Inferior parietal cortex (tissue), 1 donor: Measurements from ENCODE around the gene UNC50.

Experiments used
- DNase-seq: peaks from one replicate; pipeline ENCODE4 v3.0.0-alpha.2; 2016; ENCODE audit errors: extremely low spot score

The UNC50 gene

DNA sequence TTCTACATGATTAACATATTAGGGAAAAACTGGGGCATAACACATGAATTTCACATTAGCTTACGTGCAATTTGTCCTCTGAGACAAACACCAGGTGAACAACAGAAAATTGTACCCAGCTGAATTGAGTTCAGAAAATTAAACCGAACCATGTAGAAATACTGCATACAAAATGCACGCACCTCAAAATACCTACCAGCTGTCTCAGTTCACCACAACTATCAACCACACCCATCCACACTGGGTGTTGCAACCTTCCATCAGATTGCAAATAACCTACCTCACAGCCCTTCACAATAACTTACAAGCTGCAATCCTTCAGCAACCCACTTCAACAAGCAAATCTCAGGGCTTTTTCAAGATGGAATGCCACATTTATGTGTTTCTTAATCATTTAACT, 55.9 kb downstream of the UNC50 start:
- no peak for DNase-seq

GRCh38 chr2:98665677-98666076, 57.3 kb downstream of the UNC50 start:
- DNase-seq, result no peak
